Neural cell (in vitro differentiated cells): ENCODE measurements around the gene MINDY4.

Source experiments
- EP300 ChIP-seq: fragments of 450-650 bp; conservative IDR thresholded peaks from 2 replicates; pipeline ENCODE4 v1.6.1; 2014; ENCODE audit warnings: antibody characterized with exemption, mild to moderate bottlenecking, moderate library complexity; ENCODE audit not compliant: poor library complexity, severe bottlenecking
- TF ChIP-seq, protein P1 (sequence below): fragments of 450-650 bp; IDR thresholded peaks from 2 replicates; pipeline ENCODE4 v1.5.1; 2014; ENCODE audit warnings: antibody characterized with exemption, mild to moderate bottlenecking, moderate library complexity; ENCODE audit not compliant: poor library complexity, severe bottlenecking

DNA sequence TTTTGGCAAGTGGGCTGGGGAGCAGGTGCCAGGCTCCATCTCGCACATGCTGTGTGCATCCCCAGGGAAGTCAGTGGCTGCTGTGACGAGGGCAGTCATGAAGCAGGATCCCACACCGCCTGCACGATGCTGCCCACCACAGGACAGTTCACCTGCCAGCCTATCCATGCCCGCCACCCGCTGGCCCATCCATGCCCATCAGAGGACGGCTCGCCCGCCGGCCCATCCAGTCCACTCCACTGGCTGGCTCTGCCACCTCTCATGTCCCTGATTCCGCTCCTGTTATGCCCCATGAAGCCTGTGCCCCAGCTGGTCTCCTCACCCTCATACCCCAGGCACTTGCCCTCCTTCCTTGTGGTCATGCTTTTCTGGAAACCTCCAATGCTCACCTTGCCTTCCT is 37.5 kb upstream of the MINDY4 start:
- no peak for TF ChIP-seq EP300
- TF ChIP-seq, protein P1, sequence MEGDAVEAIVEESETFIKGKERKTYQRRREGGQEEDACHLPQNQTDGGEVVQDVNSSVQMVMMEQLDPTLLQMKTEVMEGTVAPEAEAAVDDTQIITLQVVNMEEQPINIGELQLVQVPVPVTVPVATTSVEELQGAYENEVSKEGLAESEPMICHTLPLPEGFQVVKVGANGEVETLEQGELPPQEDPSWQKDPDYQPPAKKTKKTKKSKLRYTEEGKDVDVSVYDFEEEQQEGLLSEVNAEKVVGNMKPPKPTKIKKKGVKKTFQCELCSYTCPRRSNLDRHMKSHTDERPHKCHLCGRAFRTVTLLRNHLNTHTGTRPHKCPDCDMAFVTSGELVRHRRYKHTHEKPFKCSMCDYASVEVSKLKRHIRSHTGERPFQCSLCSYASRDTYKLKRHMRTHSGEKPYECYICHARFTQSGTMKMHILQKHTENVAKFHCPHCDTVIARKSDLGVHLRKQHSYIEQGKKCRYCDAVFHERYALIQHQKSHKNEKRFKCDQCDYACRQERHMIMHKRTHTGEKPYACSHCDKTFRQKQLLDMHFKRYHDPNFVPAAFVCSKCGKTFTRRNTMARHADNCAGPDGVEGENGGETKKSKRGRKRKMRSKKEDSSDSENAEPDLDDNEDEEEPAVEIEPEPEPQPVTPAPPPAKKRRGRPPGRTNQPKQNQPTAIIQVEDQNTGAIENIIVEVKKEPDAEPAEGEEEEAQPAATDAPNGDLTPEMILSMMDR: no peak
